ENCODE results near the gene RARA.
A peak's percentile ranks its signal among the peaks of the same experiment; 100 is the strongest.
"Not testable (repeated sequence)": the region's sequence is repeated elsewhere in the genome, so short reads cannot be mapped to it uniquely, and the experiment has no call there.

Gene RARA

GRCh38 chr17:40382251-40382650, 73.3 kb downstream of the RARA start:
- DNase-seq: no peak

- DNase-seq: not testable (repeated sequence)
Measured at GRCh38 chr17:40386555-40386954, 77.6 kb downstream of the RARA start.

- DNase-seq: peak; percentile 51
Measured at GRCh38 chr17:40399185-40399584, 90.2 kb downstream of the RARA start.

- no peak for DNase-seq
Measured at GRCh38 chr17:40402668-40403067, 93.7 kb downstream of the RARA start.

GRCh38 chr17:40404003-40404402, 95.0 kb downstream of the RARA start:
- no peak for DNase-seq
